Liver (tissue), 3 donors: ENCODE measurements around the gene ARL3.

Source experiments
- CTCF ChIP-seq: fragments of 150-350 bp; IDR thresholded peaks from 2 replicates; pipeline ENCODE4 v1.5.1; 2017; ENCODE audit warnings: improper control_type of control experiment, low read depth, low read length; ENCODE audit not compliant: missing input control
- TAF1 ChIP-seq: conservative IDR thresholded peaks from 2 replicates; pipeline ENCODE4 v1.6.1; 2016; ENCODE audit warnings: antibody characterized with exemption, mild to moderate bottlenecking
- TF ChIP-seq, protein P1 (sequence below): IDR thresholded peaks from 2 replicates; pipeline ENCODE4 v1.6.1; 2016; ENCODE audit warnings: antibody characterized with exemption, mild to moderate bottlenecking
- donor health status: healthy.
- donor health status: healthy.

DNA sequence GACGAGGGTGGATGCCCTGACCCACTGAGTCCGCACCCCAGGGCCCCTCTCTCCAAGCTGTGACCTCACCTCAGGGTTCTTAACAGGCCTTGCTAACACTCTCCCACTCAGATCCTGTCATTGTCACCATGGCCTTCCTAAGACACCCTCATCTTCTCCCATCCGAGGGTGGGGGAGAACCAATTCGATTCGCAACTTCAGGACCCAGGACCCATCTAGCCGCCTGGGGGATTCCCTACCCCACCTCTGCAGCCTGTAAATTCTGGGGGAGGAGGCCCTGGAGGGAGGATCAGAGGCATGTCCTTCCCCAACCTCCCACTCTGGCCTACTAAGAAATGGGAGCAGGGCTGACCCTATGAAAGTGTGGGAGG lies 52.6 kb downstream of the ARL3 start:
- TF ChIP-seq CTCF, result no peak
- no peak for TF ChIP-seq TAF1
- TF ChIP-seq, protein P1, sequence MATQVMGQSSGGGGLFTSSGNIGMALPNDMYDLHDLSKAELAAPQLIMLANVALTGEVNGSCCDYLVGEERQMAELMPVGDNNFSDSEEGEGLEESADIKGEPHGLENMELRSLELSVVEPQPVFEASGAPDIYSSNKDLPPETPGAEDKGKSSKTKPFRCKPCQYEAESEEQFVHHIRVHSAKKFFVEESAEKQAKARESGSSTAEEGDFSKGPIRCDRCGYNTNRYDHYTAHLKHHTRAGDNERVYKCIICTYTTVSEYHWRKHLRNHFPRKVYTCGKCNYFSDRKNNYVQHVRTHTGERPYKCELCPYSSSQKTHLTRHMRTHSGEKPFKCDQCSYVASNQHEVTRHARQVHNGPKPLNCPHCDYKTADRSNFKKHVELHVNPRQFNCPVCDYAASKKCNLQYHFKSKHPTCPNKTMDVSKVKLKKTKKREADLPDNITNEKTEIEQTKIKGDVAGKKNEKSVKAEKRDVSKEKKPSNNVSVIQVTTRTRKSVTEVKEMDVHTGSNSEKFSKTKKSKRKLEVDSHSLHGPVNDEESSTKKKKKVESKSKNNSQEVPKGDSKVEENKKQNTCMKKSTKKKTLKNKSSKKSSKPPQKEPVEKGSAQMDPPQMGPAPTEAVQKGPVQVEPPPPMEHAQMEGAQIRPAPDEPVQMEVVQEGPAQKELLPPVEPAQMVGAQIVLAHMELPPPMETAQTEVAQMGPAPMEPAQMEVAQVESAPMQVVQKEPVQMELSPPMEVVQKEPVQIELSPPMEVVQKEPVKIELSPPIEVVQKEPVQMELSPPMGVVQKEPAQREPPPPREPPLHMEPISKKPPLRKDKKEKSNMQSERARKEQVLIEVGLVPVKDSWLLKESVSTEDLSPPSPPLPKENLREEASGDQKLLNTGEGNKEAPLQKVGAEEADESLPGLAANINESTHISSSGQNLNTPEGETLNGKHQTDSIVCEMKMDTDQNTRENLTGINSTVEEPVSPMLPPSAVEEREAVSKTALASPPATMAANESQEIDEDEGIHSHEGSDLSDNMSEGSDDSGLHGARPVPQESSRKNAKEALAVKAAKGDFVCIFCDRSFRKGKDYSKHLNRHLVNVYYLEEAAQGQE, result no peak
